Breast epithelium (tissue), 3 donors: ENCODE data around the gene BARX1.

ENCODE experiments used
- CTCF ChIP-seq, 3 donors: fragments of 450-650 bp; IDR thresholded peaks; one replicate each; pipeline ENCODE4 v1.5.1; 2016 to 2017; ENCODE audit warnings: antibody characterized with exemption in 3 of 3, mild to moderate bottlenecking in 3 of 3, moderate library complexity in 3 of 3
- POLR2A ChIP-seq: fragments of 450-650 bp; IDR thresholded peaks from one replicate; pipeline ENCODE4 v1.6.1; 2016; ENCODE audit warnings: antibody characterized with exemption, mild to moderate bottlenecking, moderate library complexity

DNA sequence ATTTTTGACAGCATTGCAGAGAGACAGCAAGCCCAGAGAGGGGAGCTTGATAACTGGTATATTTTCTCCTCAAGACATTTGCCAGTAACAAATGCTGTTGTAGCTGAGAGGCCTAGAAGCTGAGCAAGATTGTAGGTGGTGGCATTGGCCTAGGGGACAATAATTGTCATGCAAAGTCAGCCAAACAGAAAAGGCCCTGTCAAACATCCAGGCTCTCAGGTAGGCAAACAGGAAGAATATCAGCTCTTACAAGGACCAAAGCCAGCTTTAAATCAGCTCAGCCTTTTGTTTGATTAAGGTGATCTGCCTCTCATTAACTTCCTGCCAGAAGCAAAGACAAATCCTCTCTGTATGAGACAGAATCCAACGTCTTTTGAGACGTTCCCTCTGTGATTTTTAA, 29.7 kb upstream of the BARX1 start:
- no peak for TF ChIP-seq POLR2A
- no peak for TF ChIP-seq CTCF (IDR thresholded peaks at IDR 0.05)
